ENCODE data around the gene PRLHR. TPM values are rescaled to one million over a fixed set of nuclear protein-coding genes. Genes with fewer than 3 reads are reported as not detected.

Gene PRLHR
- total RNA-seq, 5 donors from 2014 or later (not counting 1 experiment from before 2014, with no cell fraction given) = not detected

DNA sequence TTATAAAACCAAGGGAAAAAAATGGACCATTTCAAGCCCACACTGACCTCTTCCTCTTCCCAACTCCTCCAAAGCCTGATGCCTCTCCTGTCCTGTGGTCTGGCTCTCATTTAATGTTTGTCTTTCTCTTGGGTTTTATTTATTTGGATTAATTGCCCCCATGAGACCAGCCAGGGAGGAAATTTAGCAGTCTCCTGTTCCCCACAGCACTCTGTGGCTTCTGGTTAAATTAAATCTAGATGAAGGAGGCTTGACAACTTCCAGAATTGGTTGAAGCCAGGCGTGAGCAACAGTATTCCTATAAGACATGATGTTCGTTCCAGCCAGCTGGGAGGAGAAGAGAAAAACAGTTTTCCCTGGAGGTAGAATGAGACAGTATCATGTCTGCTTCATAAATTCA, 15.1 kb upstream of the PRLHR start:
- no peak for DNase-seq
- WGBS (ENCODE audit: insufficient coverage) = 29% methylated on average over 1 of the region's 2 CpGs
- no peak overlapping the region for H3K27ac ChIP-seq (ENCODE audit: low read length)
- H3K4me3 ChIP-seq (ENCODE audit: control insufficient read depth in 1 of 2, extremely low read depth in 1 of 2, low read length in 1 of 2) = no peak overlapping the region
- Mint-ChIP-seq H3K27me3 (no peaks in the 10 kb centered on the region), H3K27ac (no peak overlapping the region), H3K4me1 (no peaks in the 10 kb centered on the region), H3K36me3 (no peaks in the 10 kb centered on the region), H3K9me3 (peaks cover 0 to 4% (median 0%) of the 10 kb centered on the region in 3 donors), H3K4me3 (no peak overlapping the region)
- ChIA-PET CTCF (no interaction called here), POLR2A (no interaction called here)
- H3K4me1 ChIP-seq (ENCODE audit: control insufficient read depth in 1 of 2, extremely low read depth in 1 of 2, insufficient read depth in 2 of 2, low read length in 2 of 2) = no peaks in the 10 kb centered on the region
- no peaks in the 10 kb centered on the region for H3K36me3 ChIP-seq (ENCODE audit: control insufficient read depth in 2 of 2, extremely low read depth in 1 of 2, insufficient read depth in 1 of 2, low read length in 1 of 2)
- peaks cover 0 to 5% of the 10 kb centered on the region in 2 experiments for H3K27me3 ChIP-seq (replicated peaks in 1 of 2; ENCODE audit: control insufficient read depth in 2 of 2, extremely low read depth in 1 of 2, insufficient read depth in 2 of 2, low read length in 1 of 2)
- no peak for ATAC-seq (replicated peaks in 1 of 4)
- no peaks in the 10 kb centered on the region for H3K9me3 ChIP-seq

DNA sequence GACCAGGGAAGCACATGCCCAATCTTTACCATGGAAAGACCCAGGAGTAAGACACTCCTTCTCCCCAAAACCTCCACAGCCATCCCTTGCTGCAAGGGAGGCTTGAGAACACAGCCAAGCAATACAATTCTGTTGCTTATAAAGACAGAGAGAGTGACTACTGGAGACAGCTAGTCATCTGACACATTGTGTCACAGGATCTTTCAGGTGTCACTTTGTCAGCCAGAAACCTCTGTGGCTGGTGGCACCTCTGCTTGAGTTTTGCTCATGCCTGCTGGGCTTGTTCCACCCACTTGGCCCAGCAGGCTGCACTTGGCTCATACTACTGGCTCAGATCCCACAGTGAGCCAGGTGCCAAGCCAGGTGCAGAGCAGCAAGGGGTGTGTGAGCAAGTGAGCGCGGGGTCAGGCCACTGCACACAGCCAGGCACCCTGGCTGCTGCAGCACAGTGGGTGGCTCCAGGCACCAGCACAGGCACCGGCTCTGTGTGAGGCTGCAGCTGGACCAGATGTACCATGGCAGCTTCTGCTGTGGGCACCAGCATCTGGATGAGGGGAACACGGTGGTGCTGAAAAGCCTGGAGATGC, 12.4 kb upstream of the PRLHR start:
- Mint-ChIP-seq H3K27me3 (no peaks in the 10 kb centered on the region), H3K4me3 (no peak overlapping the region), H3K27ac (no peak overlapping the region), H3K9me3 (peaks cover 0 to 4% (median 0%) of the 10 kb centered on the region in 3 donors), H3K36me3 (no peaks in the 10 kb centered on the region), H3K4me1 (no peaks in the 10 kb centered on the region)
- H3K27me3 ChIP-seq (replicated peaks in 1 of 2; ENCODE audit: control insufficient read depth in 2 of 2, extremely low read depth in 1 of 2, insufficient read depth in 2 of 2, low read length in 1 of 2) = peaks cover 0 to 5% of the 10 kb centered on the region in 2 experiments
- no peaks in the 10 kb centered on the region for H3K9me3 ChIP-seq
- H3K36me3 ChIP-seq (ENCODE audit: control insufficient read depth in 2 of 2, extremely low read depth in 1 of 2, insufficient read depth in 1 of 2, low read length in 1 of 2) = no peaks in the 10 kb centered on the region
- 89% methylated on average over 4 of the region's 4 CpGs for WGBS (ENCODE audit: insufficient coverage)
- no peak overlapping the region for H3K27ac ChIP-seq (ENCODE audit: low read length)
- DNase-seq (no peak), ATAC-seq (replicated peaks in 1 of 4) (no peak)
- POLR2A ChIA-PET = no interaction called here
- H3K4me3 ChIP-seq (ENCODE audit: control insufficient read depth in 1 of 2, extremely low read depth in 1 of 2, low read length in 1 of 2) = no peak overlapping the region
- no peaks in the 10 kb centered on the region for H3K4me1 ChIP-seq (ENCODE audit: control insufficient read depth in 1 of 2, extremely low read depth in 1 of 2, insufficient read depth in 2 of 2, low read length in 2 of 2)
- CTCF ChIA-PET = no interaction called here

DNA sequence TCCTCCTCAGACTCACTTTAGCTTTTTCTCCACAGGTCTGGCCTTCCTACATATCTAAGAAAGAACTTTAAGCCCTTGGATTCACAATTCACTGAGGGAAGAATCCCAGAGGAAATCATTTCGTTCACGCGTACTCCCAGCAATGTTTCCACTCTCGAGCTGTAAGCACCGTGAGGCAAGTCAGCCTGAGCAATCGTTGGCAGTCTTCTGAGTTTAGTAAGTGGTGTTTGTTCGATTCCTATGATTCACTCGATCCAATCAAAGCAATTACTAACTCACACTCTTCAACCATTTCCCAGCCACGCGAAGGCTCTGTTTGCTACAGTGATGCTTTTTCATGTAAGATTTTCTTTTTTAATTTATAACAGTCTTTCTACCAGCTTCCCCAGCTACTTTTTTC, 10.2 kb upstream of the PRLHR start:
- CTCF ChIA-PET = interaction anchor here (0.6 to 1.7 kb wide), 2 partner anchors 9 to 133 kb away, joined by 4 to 10 read pairs; no protein-coding TSS in a partner anchor
- peaks cover 0 to 5% of the 10 kb centered on the region in 2 experiments for H3K27me3 ChIP-seq (replicated peaks in 1 of 2; ENCODE audit: control insufficient read depth in 2 of 2, extremely low read depth in 1 of 2, insufficient read depth in 2 of 2, low read length in 1 of 2)
- H3K27ac ChIP-seq (ENCODE audit: low read length) = no peak overlapping the region
- H3K4me1 ChIP-seq (ENCODE audit: control insufficient read depth in 1 of 2, extremely low read depth in 1 of 2, insufficient read depth in 2 of 2, low read length in 2 of 2) = no peaks in the 10 kb centered on the region
- no peak for DNase-seq
- H3K4me3 Mint-ChIP-seq = no peak overlapping the region
- H3K36me3 ChIP-seq (ENCODE audit: control insufficient read depth in 2 of 2, extremely low read depth in 1 of 2, insufficient read depth in 1 of 2, low read length in 1 of 2) = no peaks in the 10 kb centered on the region
- WGBS (ENCODE audit: insufficient coverage) = no CpG with 5 or more reads among the region's 10 CpGs
- H3K27ac Mint-ChIP-seq = no peak overlapping the region
- H3K36me3 Mint-ChIP-seq = no peaks in the 10 kb centered on the region
- no peak for ATAC-seq (replicated peaks in 1 of 4)
- no peaks in the 10 kb centered on the region for H3K4me1 Mint-ChIP-seq
- peaks cover under 1% of the 10 kb centered on the region in 2 donors for H3K27me3 Mint-ChIP-seq
- peaks cover 0 to 4% (median 0%) of the 10 kb centered on the region in 3 donors for H3K9me3 Mint-ChIP-seq
- no peaks in the 10 kb centered on the region for H3K9me3 ChIP-seq
- POLR2A ChIA-PET = no interaction called here
- no peak overlapping the region for H3K4me3 ChIP-seq (ENCODE audit: control insufficient read depth in 1 of 2, extremely low read depth in 1 of 2, low read length in 1 of 2)

DNA sequence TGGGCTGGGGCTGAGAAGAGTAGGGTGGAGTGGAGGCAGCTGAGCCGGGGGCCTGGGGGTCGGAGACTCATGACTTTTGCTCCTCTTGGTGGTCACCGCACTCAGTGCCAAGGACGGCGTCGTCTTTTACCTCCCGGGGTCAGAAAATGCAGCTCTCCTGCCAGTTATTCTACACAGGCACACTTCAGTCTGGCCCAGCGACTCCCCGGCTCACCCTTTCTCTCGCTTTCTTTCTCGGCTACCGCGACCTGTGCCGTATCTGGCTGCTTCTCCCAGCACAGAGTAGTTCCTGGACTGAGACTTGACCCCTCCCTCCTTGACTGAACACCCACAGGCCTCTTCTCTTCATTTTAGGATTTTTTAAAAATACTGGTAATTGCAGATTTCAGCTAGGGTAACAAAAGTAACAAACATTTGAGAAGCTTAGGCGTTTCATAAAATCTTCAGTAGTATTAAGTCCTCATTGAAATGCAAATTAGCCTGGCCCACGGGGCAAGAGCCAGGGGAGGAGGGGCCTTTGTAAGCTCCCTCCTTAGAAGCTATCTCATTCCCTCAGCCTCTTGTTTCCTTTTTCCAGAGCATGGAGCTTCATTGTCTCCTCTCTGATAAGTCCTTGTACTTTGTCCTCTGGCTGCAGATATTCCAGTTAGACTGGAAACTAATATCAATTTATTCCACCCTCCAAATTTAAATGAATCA, 1.1 kb upstream of the PRLHR start:
- peak overlapping the region in 1 of 2 donors; percentile 33 for H3K4me3 ChIP-seq (ENCODE audit: control insufficient read depth in 1 of 2, extremely low read depth in 1 of 2, low read length in 1 of 2)
- CTCF ChIA-PET = interaction anchor here (0.6 to 1.0 kb wide), 3 partner anchors 9 to 121 kb away, joined by 3 to 6 read pairs (median 4); no protein-coding TSS in a partner anchor
- H3K4me1 ChIP-seq (ENCODE audit: control insufficient read depth in 1 of 2, extremely low read depth in 1 of 2, insufficient read depth in 2 of 2, low read length in 2 of 2) = peaks cover 0 to 24% of the 10 kb centered on the region in 2 experiments
- WGBS (ENCODE audit: insufficient coverage) = 21% methylated on average over 11 of the region's 16 CpGs
- DNase-seq = no peak
- no peaks in the 10 kb centered on the region for H3K36me3 ChIP-seq (ENCODE audit: control insufficient read depth in 2 of 2, extremely low read depth in 1 of 2, insufficient read depth in 1 of 2, low read length in 1 of 2)
- H3K9me3 ChIP-seq = no peaks in the 10 kb centered on the region
- POLR2A ChIA-PET = interaction anchor here in 1 of 2 donors (0.5 kb wide), 1 partner anchor 24 kb away, joined by 3 read pairs; no protein-coding TSS in a partner anchor
- peaks cover 64 to 69% of the 10 kb centered on the region in 2 donors for H3K27me3 Mint-ChIP-seq
- peak overlapping the region in 2 of 3 donors; percentile 37 to 62 for H3K4me3 Mint-ChIP-seq
- peaks cover 0 to 4% (median 0%) of the 10 kb centered on the region in 3 donors for H3K9me3 Mint-ChIP-seq
- no peaks in the 10 kb centered on the region for H3K36me3 Mint-ChIP-seq
- H3K27ac ChIP-seq (ENCODE audit: low read length) = no peak overlapping the region
- H3K27ac Mint-ChIP-seq = peak overlapping the region in 1 of 2 donors; percentile 63
- H3K27me3 ChIP-seq (replicated peaks in 1 of 2; ENCODE audit: control insufficient read depth in 2 of 2, extremely low read depth in 1 of 2, insufficient read depth in 2 of 2, low read length in 1 of 2) = peaks cover 10 to 43% of the 10 kb centered on the region in 2 experiments
- H3K4me1 Mint-ChIP-seq = peaks cover 26 to 30% (median 26%) of the 10 kb centered on the region in 3 donors
- ATAC-seq (replicated peaks in 1 of 4) = no peak

DNA sequence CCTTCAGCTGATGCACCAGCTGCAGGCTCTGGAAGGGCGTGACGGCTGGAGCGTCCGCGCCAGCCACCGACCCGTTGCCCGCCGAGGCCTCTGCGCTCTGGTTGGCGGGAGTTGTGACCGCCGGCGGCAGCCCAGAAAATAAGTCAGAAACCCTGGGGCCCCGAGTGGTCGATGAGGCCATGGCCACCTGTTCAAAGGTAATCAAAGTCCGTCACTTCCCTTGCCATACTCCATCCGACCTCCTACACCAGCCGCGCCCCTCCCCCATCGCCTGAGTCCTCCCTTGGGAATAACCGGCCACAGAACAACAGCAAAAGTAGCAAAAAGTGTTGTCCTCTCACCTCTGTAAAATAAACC, 406 bp downstream of the PRLHR start:
- no peak overlapping the region for H3K27ac ChIP-seq (ENCODE audit: low read length)
- ATAC-seq (replicated peaks in 1 of 4) (no peak), DNase-seq (no peak)
- CTCF ChIA-PET = interaction anchor here (1.2 to 1.7 kb wide), 3 partner anchors 124 to 126 kb away, joined by 4 to 7 read pairs (median 4); no protein-coding TSS in a partner anchor
- Mint-ChIP-seq H3K4me3 (peak overlapping the region in 2 of 3 donors; percentile 4 to 62), H3K4me1 (peaks cover 26 to 30% (median 26%) of the 10 kb centered on the region in 3 donors), H3K9me3 (peaks cover 0 to 4% (median 0%) of the 10 kb centered on the region in 3 donors), H3K27me3 (peaks cover 61 to 67% of the 10 kb centered on the region in 2 donors), H3K27ac (peak overlapping the region in 1 of 2 donors; percentile 61), H3K36me3 (no peaks in the 10 kb centered on the region)
- no peaks in the 10 kb centered on the region for H3K9me3 ChIP-seq
- WGBS (ENCODE audit: insufficient coverage) = 33% methylated on average over 21 of the region's 22 CpGs
- H3K27me3 ChIP-seq (replicated peaks in 1 of 2; ENCODE audit: control insufficient read depth in 2 of 2, extremely low read depth in 1 of 2, insufficient read depth in 2 of 2, low read length in 1 of 2) = peaks cover 10 to 46% of the 10 kb centered on the region in 2 experiments
- peak overlapping the region in 1 of 2 donors; percentile 35 for H3K4me3 ChIP-seq (ENCODE audit: control insufficient read depth in 1 of 2, extremely low read depth in 1 of 2, low read length in 1 of 2)
- POLR2A ChIA-PET = interaction anchor here in 1 of 2 donors (0.6 kb wide), 1 partner anchor 107 kb away, joined by 4 read pairs; no protein-coding TSS in a partner anchor
- H3K4me1 ChIP-seq (ENCODE audit: control insufficient read depth in 1 of 2, extremely low read depth in 1 of 2, insufficient read depth in 2 of 2, low read length in 2 of 2) = peaks cover 0 to 24% of the 10 kb centered on the region in 2 experiments
- H3K36me3 ChIP-seq (ENCODE audit: control insufficient read depth in 2 of 2, extremely low read depth in 1 of 2, insufficient read depth in 1 of 2, low read length in 1 of 2) = no peaks in the 10 kb centered on the region

DNA sequence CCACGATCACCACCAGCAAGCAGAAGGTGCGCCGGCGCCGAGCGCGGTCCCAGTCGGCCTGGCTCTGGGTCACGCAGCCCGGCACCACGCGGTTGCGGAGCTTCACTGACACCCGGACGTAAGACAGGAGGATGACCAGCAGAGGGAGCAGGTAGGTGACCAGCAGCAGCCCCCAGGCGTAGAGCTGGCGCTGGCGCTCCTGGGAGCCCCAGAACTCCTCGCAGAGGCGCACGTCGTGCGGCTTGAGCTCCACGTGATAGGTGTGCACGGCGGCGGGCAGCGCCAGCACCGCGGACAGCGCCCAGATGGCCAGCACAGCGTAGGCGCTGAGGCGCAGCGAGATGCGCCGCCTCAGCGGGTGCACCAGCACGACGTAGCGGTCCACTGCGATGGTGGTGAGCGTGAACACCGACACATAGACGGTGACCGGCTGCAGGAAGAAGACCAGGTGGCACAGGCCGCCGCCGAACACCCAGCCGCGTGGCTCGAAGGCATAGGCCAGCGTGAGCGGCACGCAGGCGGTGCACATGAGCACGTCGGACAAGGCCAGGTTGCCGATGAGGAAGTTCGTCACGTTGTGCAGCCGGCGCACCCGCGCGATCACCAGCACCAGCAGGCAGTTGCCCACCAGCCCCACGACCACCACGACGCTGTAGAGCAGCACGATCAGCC, 920 bp downstream of the PRLHR start:
- Mint-ChIP-seq H3K4me1 (peaks cover 26 to 30% (median 26%) of the 10 kb centered on the region in 3 donors), H3K9me3 (peaks cover 0 to 4% (median 0%) of the 10 kb centered on the region in 3 donors), H3K27ac (no peak overlapping the region), H3K36me3 (no peaks in the 10 kb centered on the region), H3K4me3 (peak overlapping the region in 1 of 3 donors; percentile 62), H3K27me3 (peaks cover 59 to 64% of the 10 kb centered on the region in 2 donors)
- peak; percentile 60 to 85 (median 76) for ATAC-seq (replicated peaks in 1 of 4)
- Histone ChIP-seq H3K9me3 (no peaks in the 10 kb centered on the region), H3K36me3 (ENCODE audit: control insufficient read depth in 2 of 2, extremely low read depth in 1 of 2, insufficient read depth in 1 of 2, low read length in 1 of 2) (no peaks in the 10 kb centered on the region), H3K4me3 (ENCODE audit: control insufficient read depth in 1 of 2, extremely low read depth in 1 of 2, low read length in 1 of 2) (peak overlapping the region in 1 of 2 donors; percentile 35), H3K27me3 (replicated peaks in 1 of 2; ENCODE audit: control insufficient read depth in 2 of 2, extremely low read depth in 1 of 2, insufficient read depth in 2 of 2, low read length in 1 of 2) (peaks cover 10 to 44% of the 10 kb centered on the region in 2 experiments), H3K4me1 (ENCODE audit: control insufficient read depth in 1 of 2, extremely low read depth in 1 of 2, insufficient read depth in 2 of 2, low read length in 2 of 2) (peaks cover 0 to 24% of the 10 kb centered on the region in 2 experiments), H3K27ac (ENCODE audit: low read length) (no peak overlapping the region)
- 30% methylated on average over 70 of the region's 70 CpGs for WGBS (ENCODE audit: insufficient coverage)
- peak in 32 of 35 experiments; percentile 2 to 58 (median 22) for DNase-seq
- POLR2A ChIA-PET = interaction anchor here in 1 of 2 donors (0.6 kb wide), 1 partner anchor 108 kb away, joined by 4 read pairs; no protein-coding TSS in a partner anchor
- CTCF ChIA-PET = interaction anchor here (1.1 to 1.7 kb wide), 4 partner anchors 74 to 127 kb away, joined by 4 to 7 read pairs (median 5); no protein-coding TSS in a partner anchor
